EL (cell line): Measurements from ENCODE around the gene KIF6.

Experiments used
- DNase-seq: peaks from one replicate; pipeline ENCODE4 v3.0.0-alpha.2; 2016

The KIF6 gene

GRCh38 chr6:39654121-39654520 lies 71.1 kb downstream of the KIF6 start:
- no peak for DNase-seq

DNA sequence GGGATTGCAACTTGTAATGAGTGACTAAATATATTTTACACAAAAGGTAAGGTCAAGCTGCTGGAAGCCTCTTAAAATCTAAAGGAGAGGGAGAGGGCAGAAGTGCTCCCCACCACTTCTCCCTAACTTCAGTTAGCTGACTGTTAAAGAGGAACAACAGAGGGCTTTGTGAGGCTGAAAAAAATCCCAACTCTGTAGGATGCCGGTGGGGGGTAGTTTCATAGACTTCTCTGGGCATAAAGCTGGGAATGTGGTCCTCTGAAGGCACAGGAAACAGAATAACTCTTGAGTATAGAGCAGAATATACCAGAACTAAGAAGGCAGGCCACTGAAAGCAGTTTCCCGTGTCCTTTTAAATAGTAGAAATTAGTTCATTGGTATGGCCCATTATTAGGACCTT lies 71.6 kb downstream of the KIF6 start:
- DNase-seq, result no peak

DNA sequence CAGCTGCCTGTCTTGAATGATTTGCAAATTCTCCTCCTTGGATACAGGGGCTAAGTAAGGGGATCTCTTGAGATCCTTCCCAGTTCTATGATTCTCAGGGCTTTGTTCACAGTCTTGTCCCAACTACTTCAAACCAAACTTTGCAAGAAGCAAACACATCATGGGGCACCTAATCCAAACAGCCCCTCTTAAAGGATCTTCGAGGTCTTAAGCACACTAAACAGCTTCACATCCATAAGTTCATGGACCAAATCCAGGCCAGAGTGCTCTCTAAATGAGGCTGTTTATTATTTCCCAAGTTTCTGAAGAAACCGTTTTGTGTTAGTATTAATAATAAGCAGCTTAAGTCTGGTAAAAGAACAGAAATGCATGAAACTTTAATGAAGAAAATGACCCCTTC lies 75.2 kb downstream of the KIF6 start:
- DNase-seq, result no peak

DNA sequence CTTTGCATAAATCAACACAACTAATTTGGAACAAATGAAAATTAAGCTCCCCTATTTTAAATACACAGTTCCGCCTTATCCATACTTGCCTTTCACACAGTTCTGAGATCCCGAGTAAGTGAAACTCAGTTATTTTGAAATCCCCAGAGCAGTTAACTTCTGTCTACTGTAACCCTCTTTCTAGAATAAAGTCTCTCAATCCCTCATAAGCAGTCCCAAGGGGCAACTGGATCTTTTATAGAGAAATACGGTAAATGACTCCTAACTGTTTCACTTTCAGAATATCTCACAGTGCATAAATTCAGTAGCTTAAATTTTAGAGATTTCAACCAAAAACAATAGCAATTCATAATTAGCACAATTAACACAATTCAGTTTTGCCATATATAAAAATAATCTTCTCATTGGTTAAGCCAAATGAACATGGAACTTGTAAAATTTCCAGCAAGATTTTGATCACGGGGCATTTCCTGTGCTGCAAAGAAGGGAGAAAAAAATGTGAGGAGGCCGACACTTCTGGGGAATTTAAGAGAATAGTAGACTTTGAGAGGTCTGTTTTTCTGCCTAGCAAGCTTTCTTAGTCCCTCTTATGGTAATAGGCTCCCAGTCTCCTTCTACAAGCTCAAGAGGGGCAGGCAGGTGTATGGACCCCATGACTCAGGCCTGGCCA lies 78.3 kb downstream of the KIF6 start:
- DNase-seq, result no peak

GRCh38 chr6:39642270-39642669 lies 82.9 kb downstream of the KIF6 start:
- DNase-seq, result no peak

GRCh38 chr6:39638126-39638822 lies 86.9 kb downstream of the KIF6 start:
- no peak for DNase-seq

GRCh38 chr6:39634646-39635341 lies 90.4 kb downstream of the KIF6 start:
- DNase-seq, result no peak

- DNase-seq, result no peak
These were observed 100.0 kb downstream of the KIF6 start for GRCh38 chr6:39625209-39625608.

DNA sequence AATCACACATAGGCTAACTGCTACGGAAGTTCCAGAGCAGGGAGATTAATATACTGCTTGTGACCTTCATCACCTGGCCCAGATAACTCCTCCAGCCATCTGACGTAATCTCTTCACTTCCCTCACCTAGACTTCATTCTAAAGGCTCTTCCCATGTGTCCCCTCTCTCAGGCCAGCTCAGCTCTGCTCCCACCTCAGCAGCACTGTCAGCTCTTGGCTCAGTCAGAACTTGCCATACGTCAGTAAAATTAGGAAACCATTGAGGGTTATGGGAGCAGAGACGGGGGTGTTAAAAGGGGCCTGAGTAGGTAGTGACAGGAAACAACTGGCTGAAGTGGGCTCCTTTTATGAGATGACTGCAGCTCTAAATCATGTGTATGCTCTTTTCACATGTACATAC lies 101.5 kb downstream of the KIF6 start:
- no peak for DNase-seq

- DNase-seq, result no peak
These were observed 107.7 kb downstream of the KIF6 start for GRCh38 chr6:39617520-39617919.

- DNase-seq, result no peak
These were observed 108.2 kb downstream of the KIF6 start for GRCh38 chr6:39617026-39617425.

DNA sequence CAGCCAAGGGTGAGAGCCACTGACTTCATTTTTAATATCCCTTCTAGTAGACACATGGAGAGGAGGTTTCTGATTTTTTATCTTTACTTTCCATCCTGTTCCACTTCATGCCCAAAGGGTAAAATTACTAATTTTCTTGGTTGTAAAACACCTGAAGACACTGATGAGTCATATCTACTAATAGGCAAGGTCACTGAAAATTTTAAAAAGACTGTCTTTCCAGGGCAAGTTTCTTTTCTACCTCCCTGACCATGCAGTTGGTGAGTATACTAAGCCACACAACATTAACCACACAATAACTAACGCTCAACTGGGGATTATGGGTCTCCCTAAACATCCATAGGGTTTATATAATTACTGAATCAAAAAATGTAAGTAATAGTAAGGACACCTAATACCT lies 109.6 kb downstream of the KIF6 start:
- DNase-seq, result no peak

DNA sequence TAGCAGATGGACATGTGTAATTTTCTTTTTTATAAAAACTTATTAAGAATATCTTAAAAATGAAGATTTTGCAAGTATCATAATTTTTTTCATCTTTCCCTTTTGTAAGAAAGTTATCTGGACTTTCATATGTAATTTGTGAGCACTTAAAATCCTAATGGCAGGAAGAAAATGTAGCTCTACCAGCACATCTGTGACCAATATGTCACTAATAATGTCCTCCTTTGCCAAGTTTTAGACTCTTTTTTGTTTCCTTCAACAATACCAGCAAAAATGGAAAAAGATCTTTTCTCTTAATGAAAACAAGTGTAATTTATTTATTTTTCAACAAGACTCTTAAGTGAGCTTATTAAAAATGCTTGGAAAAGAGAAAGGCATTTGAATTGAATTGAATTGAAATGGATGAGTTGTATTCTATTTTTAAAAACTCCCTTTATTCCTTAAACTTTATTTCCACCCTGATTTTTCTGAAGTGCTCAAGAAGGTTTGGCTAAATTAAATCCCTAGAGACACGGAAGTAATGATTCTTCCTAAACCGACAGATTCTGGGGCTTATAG lies 110.7 kb downstream of the KIF6 start:
- DNase-seq, result no peak

DNA sequence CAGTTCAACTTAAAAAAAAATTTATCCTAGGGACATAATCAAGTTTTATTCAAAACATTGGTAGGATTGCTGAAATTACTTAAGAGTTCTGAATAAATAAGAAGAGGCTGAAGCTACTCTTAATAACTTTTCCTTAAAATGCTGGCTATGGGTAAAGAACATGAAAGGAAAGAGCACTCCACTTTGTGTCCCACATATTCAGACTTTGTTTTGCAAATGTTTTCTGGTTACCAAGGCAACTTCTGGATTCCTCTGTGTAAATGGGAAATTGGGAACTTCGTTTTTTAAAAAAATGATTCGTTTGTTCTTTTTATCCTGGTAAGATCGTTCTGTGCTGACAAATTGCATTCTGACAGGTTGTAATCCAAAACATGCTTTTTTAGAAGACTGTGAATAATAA lies 115.0 kb downstream of the KIF6 start:
- no peak for DNase-seq

GRCh38 chr6:39608652-39609345 lies 116.4 kb downstream of the KIF6 start:
- no peak for DNase-seq

DNA sequence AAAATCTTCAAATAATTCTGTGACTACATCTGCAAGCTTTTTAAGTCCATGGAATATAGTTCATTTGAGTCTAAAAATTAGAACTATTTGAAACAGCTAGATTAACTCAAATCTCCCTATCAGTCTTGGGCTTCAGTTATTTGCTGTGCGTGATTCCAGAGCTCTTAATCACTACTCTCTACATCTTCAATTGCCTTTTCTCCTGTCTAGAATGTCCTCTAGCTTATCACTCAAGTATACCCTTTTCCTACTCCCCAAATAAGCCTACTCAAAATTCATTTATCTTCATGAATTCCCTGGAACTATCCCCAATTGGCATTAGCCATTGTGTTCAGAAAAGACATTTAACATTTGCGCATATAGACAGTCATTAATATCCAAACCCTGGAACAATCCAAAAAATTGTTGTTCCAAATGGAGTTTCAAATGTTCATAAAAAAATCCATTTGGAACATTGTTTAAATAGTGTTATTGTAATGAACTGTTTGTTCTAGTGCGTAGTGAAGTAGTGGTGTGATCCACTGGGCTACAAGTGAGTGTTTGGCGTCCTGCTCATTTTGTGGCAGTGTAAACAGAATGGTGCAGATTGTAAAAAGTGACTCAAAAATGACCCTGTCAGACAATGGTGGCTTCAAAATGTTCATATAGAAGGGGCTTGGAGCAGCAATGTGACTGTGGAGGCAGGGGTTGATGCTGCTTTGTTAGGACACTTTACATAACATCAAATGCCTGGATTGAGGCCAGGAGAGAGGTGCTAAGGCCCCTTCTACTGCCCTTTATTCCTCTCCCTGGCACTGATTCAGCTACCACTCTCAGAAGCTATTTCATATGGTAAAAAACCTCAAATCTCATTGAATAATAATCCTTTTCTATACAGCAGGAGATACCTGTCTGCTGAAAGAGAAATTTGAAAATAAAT lies 122.3 kb downstream of the KIF6 start:
- no peak for DNase-seq

DNA sequence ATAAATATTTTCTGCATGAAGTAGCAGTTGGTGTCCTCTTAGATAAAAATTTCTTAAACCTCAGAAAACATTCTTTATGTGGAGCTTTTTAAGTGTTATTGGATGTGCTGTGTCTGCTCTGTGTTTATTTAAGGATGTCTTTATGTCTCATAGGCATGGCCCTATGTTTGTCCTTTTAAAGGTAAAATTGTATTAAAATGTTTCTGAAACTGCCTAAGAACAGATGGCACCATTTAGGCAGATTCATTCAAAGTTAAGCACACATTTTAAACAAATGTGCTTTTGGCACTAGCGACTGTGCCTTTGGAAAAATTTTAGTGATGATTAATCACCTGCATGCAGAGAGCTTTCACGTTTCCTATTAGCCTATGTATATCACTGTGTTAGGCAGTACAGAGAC lies 125.2 kb downstream of the KIF6 start:
- peak; percentile 0 for DNase-seq

DNA sequence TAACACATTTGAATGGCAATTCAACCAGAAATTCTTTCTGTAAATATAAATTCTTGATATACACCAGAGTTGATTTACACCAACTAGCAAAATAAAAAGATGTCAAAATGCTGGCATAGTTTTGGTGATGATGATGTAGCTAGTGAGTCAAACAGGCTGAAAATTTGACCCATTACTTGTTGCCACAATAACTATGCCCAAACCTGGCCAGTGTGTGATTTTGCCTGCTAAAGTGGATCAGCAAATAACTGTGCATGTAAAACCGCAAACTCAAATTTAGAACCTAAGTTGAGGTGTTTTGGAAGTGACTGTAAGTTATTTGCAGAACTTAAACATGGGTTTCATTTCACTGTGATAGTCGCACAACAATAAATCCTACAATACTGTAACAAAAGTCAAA lies 125.9 kb downstream of the KIF6 start:
- no peak for DNase-seq

DNA sequence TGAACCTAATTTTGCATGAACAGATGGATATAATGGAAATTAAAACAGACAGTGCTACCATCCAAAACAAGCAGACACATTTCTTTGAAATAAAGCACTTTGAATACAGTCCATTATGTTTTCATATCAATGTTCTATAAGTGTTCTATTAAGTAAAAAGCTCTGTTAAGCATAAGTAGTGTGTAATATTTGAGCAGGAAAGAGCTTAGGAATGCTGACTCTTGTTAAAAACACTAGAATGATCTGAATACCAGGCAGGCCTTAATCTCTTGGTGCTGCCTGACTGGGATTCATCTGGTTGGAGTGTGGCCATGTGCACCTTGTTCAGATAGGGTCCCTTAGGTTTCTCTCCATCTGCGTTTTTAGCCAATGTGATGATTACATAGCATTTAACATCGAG lies 130.9 kb downstream of the KIF6 start:
- no peak for DNase-seq

- no peak for DNase-seq
These were observed 131.6 kb downstream of the KIF6 start for GRCh38 chr6:39593646-39594045.

GRCh38 chr6:39590871-39591393 lies 134.3 kb downstream of the KIF6 start:
- no peak for DNase-seq

- no peak for DNase-seq
These were observed 138.1 kb downstream of the KIF6 start for GRCh38 chr6:39587080-39587479.
